GM10847 (cell line): ENCODE measurements around the gene METTL27.

Experiments used
- POLR2A ChIP-seq: IDR thresholded peaks from 2 replicates; pipeline ENCODE4 v1.6.1; 2011; ENCODE audit not compliant: insufficient read length; ENCODE audit errors: extremely low read depth

Gene METTL27

DNA sequence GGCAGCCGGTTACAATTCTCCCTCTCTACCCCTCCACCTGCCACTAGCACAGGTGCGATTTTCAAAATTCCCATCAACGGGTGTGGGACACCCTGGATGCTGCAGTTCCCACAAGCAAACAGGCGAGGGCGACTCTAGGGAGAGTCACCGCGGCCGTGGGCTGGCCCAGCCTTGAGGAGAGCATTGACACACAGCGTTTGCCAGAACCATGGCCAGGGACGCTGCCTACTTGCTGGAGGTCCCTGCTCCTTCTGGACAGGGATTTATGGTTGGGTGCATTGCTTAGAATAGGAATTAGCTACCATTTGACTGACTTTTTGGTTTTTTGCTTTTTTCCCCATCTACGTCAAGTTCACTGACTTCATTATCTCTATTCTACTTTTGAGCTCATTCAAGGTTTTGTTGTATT is 30.6 kb downstream of the METTL27 start:
- no peak for TF ChIP-seq POLR2A

DNA sequence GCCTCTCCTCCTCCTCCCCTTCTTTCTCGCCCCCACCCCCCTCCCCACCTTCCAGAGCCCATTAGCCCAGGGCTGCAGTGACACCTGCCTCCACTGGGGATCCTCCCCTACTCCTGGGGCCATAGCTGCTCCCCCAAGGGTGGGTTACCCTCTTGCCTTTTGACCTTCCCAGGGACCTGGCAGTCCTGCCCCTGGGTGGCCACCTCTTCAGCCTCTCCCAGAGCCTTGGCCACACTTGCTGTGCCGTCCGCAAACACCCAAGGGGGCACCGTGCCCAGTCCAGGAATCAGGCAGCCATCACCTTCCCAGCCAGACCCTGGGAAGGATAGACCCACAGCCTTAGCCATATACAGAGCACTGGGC is 31.3 kb downstream of the METTL27 start:
- TF ChIP-seq POLR2A = no peak

DNA sequence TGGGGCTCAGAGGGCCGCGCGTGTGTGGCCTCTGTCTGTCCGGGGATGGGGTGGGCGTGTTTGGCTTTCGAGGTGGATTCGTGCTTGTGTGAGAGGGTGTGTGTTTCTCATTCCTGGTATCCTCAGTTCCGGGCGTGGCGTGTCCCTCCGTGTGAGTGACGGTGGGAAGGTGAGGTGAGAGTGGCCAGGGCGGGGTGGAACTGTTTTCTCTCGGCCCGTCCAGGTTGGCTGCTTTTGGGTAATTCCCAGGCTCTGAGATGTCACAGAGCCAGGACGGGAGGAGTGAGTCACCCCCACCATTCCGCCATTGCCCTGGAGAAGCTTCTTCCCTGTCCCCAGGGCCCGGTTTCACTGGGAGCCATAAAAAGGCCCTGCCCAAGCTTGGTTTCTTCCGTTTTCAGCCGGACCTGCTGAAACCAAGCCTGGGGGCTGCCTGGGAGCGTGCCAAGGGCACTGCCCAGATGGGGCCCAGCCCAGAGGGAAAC is 32.8 kb downstream of the METTL27 start:
- TF ChIP-seq POLR2A = no peak

DNA sequence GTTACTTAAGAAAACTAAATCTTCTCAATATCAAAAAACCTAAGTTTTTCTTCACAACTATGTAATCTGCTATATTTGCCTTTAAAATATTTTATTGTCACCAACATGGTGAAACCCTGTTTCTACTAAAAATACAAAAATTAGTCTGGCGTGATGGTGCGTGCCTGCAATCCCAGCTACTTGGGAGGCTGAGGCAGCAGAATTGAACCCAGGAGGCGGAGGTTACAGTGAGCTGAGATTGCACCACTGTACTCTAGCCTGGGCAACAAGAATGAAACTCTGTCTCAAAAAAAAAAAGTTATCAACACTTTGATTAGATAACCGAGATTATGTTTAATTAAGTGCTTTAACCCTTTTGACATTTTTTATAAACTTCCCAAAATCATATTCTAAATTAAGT is 39.9 kb downstream of the METTL27 start:
- no peak for TF ChIP-seq POLR2A

DNA sequence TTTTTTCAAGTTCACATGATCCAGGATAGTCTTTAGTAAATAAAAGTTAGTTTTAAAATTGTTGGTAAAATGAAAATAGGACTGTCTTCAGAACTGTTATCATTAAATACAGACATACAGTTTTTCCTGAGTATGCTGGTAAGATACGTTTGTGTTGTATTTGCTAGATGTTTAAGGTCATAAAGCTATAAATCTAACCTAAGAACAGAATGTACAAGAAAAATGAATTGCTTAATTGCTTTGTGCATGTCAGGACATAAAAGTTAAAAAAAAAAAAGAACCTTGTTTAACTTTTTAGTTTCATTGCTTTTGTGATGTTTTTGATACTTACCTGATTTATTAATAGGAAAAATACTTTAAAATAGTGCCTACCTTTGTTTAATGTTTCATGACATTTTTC is 40.7 kb downstream of the METTL27 start:
- no peak for TF ChIP-seq POLR2A

DNA sequence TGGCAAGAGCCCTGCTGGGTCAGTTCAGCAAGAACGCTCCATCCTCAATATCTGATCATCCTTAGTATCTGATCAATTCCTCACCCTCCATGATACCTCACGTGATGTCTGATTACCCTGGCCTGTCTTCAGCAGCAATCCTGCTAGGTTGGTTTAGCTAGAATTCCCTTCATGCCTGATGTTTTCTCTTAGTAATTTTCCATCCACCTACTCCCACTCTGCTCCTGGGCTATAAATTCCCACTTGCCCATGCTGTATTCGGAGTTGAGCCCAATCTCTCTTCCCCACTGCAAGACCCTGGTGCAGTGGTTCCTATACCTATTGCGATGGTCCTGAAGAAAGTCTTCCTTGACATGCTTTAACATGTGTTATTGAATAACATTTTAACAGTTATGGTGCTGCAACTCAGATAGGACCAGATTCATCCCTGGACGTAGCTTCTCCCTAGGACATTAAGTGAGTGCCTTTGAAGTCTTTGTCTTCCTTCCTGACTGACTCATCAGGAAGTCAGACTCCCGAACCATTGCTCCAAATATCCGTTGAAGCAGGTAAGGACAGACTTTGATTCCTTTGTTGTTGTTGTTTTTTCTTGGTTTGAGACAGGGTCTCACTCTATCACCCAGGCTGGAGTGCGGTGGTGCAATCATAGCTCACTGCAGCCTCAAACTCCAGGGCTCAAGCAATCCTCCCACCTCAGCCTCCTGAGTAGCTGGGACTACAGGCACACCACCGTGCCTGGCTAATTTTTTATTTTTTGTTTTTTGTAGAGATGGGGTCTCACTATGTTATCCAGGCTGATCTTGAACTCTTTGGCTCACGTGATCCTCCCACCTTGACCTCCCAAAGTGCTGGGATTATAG is 42.8 kb downstream of the METTL27 start:
- TF ChIP-seq POLR2A = no peak

DNA sequence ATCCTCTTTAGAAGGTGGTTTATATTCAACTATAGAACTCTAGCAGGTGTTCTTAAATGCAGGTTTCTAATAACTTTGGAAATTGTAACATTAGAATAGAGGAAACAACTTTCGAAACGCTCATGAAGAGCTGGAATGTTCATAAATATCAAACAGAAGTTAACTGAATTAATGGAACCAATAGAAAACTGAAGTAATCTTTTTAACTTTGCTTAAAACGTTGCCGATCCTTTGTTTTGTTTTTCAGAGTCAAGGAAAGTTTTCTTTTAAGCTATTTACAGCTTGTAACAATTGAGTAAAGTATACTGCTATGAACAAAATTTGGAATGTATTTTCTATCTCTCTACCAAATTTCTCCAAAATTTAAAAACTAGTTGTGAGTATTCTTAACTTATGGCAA is 53.3 kb downstream of the METTL27 start:
- TF ChIP-seq POLR2A = no peak

DNA sequence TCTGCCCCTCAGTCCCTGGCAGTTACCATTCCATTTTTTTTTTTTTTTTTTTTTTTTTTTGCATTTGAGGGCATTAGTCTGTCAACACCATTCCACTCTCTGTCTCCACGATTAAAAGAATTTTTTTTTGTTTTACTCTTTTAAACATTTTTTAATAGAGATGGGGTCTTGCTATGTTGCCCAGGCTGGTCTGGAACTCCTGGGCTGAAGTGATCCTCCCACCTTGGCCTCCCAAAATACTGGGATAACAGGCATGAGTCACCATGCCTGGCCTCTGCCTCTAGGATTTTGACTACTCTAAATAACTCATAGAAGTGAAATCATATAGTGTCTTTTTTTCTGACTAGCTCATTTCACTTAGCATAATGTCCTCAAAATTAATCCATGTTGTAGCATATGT is 55.7 kb downstream of the METTL27 start:
- no peak for TF ChIP-seq POLR2A
